Muscle of arm (tissue), 12 donors: ENCODE results near the gene VWF. TPM values are rescaled to one million over a fixed set of nuclear protein-coding genes. Genes with fewer than 3 reads are reported as not detected.

ENCODE experiments used
- DNase-seq: peaks from one replicate; pipeline ENCODE4 v3.0.0-alpha.2; 2013
- polyA plus RNA-seq, 12 donors: library from polyadenylated mRNA; unstranded; fragments of 120-200 nt; gene quantifications; one replicate each; pipeline ENCODE4 v1.2.1, GENCODE V29; 2013; ENCODE audit not compliant: insufficient read length in 12 of 12

The VWF gene
- polyA plus RNA-seq, 12 donors: 49.1 to 67.9 (median 58.1) TPM; not detected in 1

GRCh38 chr12:6059860-6060565 lies 64.5 kb downstream of the VWF start:
- no peak for DNase-seq

- no peak for DNase-seq
Measured at GRCh38 chr12:6059221-6059620, 65.2 kb downstream of the VWF start.

GRCh38 chr12:6058481-6059161 lies 65.8 kb downstream of the VWF start:
- no peak for DNase-seq

- DNase-seq: no peak
Measured at GRCh38 chr12:6057700-6058099, 66.8 kb downstream of the VWF start.

GRCh38 chr12:6056406-6057240 lies 67.8 kb downstream of the VWF start:
- DNase-seq: no peak

- no peak for DNase-seq
Measured at GRCh38 chr12:6053541-6053940, 70.9 kb downstream of the VWF start.

- DNase-seq: no peak
Measured at GRCh38 chr12:6052940-6053329, 71.5 kb downstream of the VWF start.

- no peak for DNase-seq
Measured at GRCh38 chr12:6052206-6052939, 72.1 kb downstream of the VWF start.

- DNase-seq: no peak
Measured at GRCh38 chr12:6049992-6050391, 74.5 kb downstream of the VWF start.

- DNase-seq: no peak
Measured at GRCh38 chr12:6049587-6049986, 74.9 kb downstream of the VWF start.

GRCh38 chr12:6047249-6048237 lies 76.9 kb downstream of the VWF start:
- DNase-seq: no peak

- no peak for DNase-seq
Measured at GRCh38 chr12:6046511-6047180, 77.8 kb downstream of the VWF start.

GRCh38 chr12:6045438-6045837 lies 79.0 kb downstream of the VWF start:
- no peak for DNase-seq

GRCh38 chr12:6044082-6044481 lies 80.4 kb downstream of the VWF start:
- no peak for DNase-seq

GRCh38 chr12:6042446-6042845 lies 82.0 kb downstream of the VWF start:
- no peak for DNase-seq

GRCh38 chr12:6041891-6042290 lies 82.6 kb downstream of the VWF start:
- DNase-seq: no peak

GRCh38 chr12:6040815-6041214 lies 83.7 kb downstream of the VWF start:
- no peak for DNase-seq

- DNase-seq: peak; percentile 79
Measured at GRCh38 chr12:6039894-6040601, 84.4 kb downstream of the VWF start.

GRCh38 chr12:6038160-6038559 lies 86.3 kb downstream of the VWF start:
- no peak for DNase-seq
